Stimulated activated CD8-positive, alpha-beta memory T cell treated with anti-CD3 and anti-CD28 coated beads, Interleukin-4, amount 100 ng/mL, for 4 hours (primary cell): ENCODE measurements around the gene SRD5A2.

Source experiments
- DNase-seq, 2 donors: peaks; one replicate each; pipeline ENCODE4 v3.0.0-alpha.2; 2020; ENCODE audit warnings: low read depth in 2 of 2, low spot score in 1 of 2

Gene SRD5A2, protein sequence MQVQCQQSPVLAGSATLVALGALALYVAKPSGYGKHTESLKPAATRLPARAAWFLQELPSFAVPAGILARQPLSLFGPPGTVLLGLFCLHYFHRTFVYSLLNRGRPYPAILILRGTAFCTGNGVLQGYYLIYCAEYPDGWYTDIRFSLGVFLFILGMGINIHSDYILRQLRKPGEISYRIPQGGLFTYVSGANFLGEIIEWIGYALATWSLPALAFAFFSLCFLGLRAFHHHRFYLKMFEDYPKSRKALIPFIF

DNA sequence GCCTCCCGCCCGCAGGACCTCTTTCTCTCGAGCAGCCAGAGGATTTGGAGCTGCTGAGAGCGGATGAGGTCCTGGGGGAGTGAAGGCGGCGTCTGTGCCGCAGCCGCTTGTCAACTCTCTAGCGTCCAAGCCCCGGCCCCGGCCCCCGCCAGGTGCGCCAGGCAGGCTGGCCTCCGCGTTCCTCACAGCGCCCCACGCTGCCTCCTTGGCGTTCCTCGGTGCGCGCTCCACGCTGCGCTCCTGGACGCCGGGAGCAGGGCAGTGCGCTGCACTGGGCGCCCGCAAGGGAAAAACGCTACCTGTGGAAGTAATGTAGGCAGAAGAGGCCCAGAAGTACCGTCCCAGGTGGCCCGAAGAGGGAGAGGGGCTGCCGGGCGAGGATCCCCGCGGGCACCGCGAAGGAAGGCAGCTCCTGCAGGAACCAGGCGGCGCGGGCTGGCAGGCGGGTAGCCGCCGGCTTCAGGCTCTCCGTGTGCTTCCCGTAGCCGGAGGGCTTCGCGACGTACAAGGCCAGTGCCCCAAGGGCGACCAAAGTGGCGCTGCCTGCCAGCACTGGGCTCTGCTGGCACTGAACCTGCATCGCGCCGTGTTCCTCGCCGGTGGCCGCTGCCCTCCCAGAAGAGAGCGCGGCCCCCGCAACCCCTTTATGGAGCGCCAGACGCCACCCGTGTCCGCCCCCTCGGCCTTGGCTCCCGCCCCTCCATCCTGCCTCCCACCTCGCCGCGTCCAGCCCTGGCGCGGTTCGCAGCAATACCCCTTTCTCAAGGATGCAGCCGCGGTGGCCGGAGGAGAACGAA is at the start of gene SRD5A2:
Gene SRD5A2, minus strand, starts transcription at position 618 of the 797 bp plus-strand sequence. Its CDS starts 38 bp downstream, at position 580.
- no peak for DNase-seq

DNA sequence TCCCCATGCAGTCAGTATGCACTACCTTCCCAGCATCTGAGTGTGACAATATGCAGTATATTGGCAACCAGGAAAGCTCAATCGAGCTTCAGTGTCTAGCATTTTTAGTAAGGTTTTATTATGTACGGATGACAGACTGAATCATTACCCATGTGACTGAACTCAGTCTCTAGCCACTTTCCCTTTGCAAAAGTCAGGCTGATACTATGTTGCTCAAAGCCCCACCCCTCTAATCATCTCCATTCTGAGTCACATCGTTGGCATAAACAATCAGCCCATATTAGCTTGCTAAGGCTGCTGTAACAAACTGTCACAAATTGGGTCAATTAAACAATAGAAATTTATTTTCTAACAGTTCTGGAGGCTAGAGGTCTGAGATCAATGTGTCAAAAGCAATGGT is 25.8 kb upstream of the SRD5A2 start:
- no peak for DNase-seq

DNA sequence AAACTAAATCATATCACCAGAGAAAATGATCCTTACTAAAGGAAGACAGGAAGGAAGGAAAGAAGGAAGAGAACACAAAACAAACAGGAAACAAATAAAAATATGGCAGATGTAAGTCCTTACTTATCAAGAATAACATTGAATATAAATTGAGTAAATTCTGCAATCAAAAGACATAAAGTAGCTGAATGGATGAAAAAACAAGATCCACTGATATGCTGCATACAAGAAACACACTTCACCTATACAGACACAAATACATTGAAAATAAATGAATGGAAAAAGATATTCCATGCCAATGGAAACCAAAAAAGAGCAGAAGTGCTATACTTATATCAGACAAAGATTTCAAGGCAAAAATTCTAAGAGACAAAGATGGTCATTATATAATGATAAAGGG is 18.0 kb upstream of the SRD5A2 start:
- no peak for DNase-seq

DNA sequence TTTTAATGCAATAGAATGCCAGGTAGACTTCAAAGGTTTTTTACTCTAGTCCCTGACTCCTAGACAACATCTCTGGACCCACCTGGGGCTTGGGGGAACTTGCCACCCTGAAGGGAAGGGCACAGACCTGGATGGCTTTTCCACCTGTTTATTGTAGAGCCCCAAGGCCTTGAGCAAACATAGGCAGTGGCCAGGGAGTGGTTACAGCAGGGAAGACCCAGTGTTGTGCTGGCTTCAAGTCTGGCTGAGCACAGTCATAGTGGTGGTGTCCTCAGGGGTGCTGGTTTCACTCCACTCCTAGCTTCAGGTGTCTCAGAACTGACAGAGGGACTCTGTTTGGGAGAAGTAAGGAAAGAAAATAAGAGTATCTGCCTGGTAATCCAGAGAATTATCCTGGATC is 5.5 kb upstream of the SRD5A2 start:
- no peak for DNase-seq

- DNase-seq: no peak
Observed at GRCh38 chr2:31581124-31581795, 522 bp upstream of the SRD5A2 start.

GRCh38 chr2:31579996-31580320 is 780 bp downstream of the SRD5A2 start:
- DNase-seq: no peak

GRCh38 chr2:31578316-31578715 is 2.4 kb downstream of the SRD5A2 start:
- DNase-seq: no peak

DNA sequence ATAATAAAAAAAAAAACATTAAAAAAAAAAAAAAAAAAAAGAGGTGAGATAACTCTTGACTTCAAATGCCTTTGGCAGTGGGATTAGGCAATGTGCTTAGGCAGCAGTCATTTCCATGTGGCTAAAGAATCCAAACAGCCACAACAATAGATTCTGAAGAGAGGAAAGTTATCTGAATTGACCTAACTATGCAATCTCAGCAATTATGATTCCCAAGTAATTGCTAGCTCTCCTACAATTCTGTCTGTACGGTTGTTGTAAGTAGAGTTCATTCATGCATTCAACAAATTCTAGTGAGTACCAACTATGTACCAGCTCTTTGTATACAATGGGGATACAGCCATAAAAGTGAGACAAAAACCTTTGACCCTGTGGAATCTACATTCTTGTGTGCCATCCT is 3.6 kb downstream of the SRD5A2 start:
- no peak for DNase-seq

DNA sequence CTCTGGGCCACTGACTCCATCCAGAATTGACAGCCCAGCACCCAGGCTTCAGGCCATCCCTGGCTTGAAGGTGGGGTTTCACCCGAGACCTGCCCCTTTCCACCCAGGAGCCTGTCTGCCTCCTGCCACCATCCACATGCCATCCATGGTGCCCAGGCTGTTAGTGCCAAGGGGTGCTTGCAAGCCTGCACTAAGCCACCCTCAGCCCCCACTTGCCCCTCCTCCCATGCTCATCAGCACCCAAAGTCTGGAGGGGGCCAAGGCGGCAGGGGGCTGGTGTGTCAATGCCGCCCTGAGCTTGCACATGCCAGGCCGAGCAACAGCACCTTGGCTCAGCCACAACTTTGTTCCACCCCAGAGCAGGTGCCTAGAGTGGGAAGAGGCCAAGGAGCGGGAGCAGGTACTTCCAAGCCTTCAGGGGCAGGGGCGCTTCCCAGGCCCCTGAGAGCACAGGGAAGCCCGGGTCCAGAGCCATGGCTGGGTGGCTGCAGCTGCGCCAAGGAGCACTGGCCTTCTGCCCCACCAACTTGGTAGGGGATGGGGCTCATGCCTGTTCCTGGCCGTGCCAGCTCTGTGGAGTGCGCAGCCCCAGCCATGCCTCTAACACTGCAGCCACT is 12.0 kb downstream of the SRD5A2 start:
- no peak for DNase-seq

- no peak for DNase-seq
Observed at GRCh38 chr2:31567679-31568078, 13.1 kb downstream of the SRD5A2 start.

DNA sequence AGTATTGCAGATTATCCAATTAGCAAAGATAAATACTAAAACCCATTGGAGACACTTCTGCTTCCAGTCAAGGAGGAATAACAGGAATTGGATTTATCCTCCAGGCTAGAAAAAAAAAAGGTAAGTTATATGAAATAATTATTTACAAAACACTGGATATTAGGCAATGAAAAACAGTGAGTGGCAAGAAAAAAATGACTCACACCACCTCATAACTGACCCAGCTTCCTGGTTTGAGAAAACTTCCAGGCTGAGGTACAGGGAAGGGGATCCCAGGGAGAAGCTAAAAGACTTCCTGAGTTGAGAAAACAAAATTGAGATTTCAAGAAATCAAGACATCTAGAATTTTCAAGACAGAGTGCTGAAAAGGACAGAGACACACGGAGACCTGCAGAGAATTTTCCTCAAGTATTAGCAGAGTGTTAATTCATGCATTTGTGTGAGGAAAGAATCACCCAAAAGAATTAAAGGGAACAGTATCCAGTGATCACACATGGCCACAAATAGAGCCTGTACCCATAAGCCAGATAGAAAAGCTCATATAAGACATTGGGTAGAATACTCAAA is 17.4 kb downstream of the SRD5A2 start:
- DNase-seq: no peak

GRCh38 chr2:31561823-31562222 is 18.9 kb downstream of the SRD5A2 start:
- no peak for DNase-seq

- no peak for DNase-seq
Observed at GRCh38 chr2:31558401-31559295, 22.1 kb downstream of the SRD5A2 start.

- no peak for DNase-seq
Observed at GRCh38 chr2:31556940-31557339, 23.8 kb downstream of the SRD5A2 start.

- DNase-seq: no peak
Observed at GRCh38 chr2:31555967-31556706, 24.6 kb downstream of the SRD5A2 start.

GRCh38 chr2:31553362-31553761 is 27.4 kb downstream of the SRD5A2 start:
- no peak for DNase-seq

DNA sequence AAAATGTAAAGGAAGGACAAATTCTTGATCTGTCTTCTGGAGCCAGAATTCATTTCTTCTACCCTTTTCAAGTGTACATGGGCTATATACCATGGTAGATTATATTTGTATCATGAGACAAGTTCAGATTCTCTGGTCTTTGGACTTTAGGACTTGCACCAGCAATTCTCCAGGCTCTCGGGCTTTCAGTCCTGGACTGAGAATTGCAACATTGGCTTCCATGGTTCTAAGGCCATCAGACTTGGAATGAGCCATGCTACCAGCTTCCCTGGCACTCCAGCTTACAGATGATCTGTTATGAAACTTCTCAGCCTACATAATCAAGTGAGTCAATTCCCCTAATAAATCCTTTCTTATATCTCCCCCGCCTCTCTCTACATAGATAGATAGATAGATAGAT is 33.3 kb downstream of the SRD5A2 start:
- no peak for DNase-seq

GRCh38 chr2:31541853-31542252 is 38.9 kb downstream of the SRD5A2 start:
- no peak for DNase-seq

GRCh38 chr2:31539505-31539904 is 41.2 kb downstream of the SRD5A2 start:
- no peak for DNase-seq

- DNase-seq: no peak
Observed at GRCh38 chr2:31535768-31536167, 45.0 kb downstream of the SRD5A2 start.
